Fibroblast of upper back skin (primary cell): ENCODE data around the gene SPTBN4.
"Not testable (repeated sequence)": the region's sequence is repeated elsewhere in the genome, so short reads cannot be mapped to it uniquely, and the experiment has no call there.

Source experiments
- DNase-seq: peaks from one replicate; pipeline ENCODE4 v3.0.0-alpha.2; 2013

The SPTBN4 gene

DNA sequence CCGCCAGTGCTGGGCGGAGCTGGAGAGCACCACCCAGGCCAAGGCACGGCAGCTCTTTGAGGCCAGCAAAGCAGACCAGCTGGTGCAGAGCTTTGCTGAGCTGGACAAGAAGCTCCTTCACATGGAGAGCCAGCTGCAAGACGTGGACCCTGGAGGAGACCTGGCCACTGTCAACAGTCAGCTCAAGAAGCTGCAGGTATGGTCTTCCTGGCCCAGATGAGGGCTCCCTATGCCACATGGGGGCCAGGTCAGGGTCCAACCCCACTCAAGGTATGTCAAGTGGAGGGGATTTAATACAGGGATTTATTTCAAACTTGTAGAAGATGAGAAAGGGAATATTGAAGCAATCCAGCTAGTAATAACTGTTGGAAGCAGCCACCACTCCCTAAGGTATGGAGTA, 67.3 kb downstream of the SPTBN4 start:
- DNase-seq = no peak

GRCh38 chr19:40539070-40539469, 72.3 kb downstream of the SPTBN4 start:
- DNase-seq = no peak

- DNase-seq = peak; percentile 62
Observed at GRCh38 chr19:40542202-40542859, 75.5 kb downstream of the SPTBN4 start.

DNA sequence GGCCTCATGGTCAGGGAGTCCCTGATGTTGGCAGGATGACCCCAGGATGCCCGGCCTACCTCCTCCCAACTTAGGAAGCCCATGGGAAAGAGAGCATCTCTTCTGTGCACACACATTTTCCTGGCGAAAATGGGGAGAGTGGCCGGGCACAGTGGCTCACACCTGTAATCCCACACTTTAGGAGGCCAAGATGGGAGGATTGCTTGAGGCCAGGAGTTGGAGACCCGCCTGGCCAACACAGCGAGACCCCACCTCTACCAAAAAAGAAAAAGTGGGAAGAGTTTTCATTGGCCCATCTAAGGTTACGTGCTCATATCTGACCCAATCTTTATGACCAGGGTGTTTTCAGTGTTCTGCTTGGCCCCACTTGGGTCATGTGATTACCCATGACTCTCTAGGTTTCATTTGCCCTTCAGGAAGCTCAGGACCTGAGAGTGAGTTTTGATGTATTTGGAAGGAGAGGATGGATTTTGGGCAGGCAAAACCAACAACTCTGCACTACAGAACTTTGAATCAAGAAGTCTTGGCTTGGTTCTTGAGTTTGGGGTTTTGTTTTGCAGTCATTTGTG, 76.3 kb downstream of the SPTBN4 start:
- no peak for DNase-seq

DNA sequence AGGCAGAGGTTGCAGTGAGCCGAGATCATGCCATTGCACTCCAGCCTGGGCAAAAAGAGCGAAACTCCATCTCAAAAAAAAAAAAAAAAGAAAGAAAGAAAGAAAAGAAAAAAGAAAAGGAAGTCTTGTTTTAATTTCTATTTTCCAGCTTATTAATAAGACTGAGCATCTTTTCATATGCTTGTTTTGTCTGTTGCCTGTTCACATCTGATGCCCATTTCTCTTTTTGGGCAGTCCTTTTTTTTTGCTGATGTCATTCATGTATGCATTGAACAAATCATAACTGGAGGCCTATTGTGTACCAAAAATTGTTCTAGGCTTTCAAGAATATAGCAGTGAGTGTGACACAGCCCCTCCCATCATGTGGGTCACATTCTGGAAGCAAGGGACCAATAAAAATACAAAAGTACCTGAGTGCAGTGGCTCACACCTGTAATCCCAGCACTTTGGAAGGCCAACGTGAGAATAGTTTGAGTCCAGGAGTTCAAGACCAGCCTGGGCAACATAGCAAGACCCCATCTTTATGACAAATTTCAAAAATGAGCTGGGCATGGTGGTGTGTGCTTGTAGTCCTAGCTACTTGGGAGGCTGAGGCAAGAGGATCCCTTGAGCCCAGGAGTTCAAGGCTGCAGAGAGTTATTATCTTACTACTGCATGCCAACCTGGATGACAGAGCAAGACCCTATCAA, 79.5 kb downstream of the SPTBN4 start:
- not testable (repeated sequence) for DNase-seq

GRCh38 chr19:40547190-40547589, 80.4 kb downstream of the SPTBN4 start:
- DNase-seq = not testable (repeated sequence)

GRCh38 chr19:40547836-40548235, 81.0 kb downstream of the SPTBN4 start:
- DNase-seq = no peak

GRCh38 chr19:40549007-40549708, 82.4 kb downstream of the SPTBN4 start:
- peak; percentile 38 for DNase-seq

- DNase-seq = no peak
Observed at GRCh38 chr19:40550951-40551350, 84.2 kb downstream of the SPTBN4 start.

GRCh38 chr19:40552848-40553247, 86.0 kb downstream of the SPTBN4 start:
- no peak for DNase-seq

- DNase-seq = no peak
Observed at GRCh38 chr19:40553885-40554857, 87.4 kb downstream of the SPTBN4 start.

DNA sequence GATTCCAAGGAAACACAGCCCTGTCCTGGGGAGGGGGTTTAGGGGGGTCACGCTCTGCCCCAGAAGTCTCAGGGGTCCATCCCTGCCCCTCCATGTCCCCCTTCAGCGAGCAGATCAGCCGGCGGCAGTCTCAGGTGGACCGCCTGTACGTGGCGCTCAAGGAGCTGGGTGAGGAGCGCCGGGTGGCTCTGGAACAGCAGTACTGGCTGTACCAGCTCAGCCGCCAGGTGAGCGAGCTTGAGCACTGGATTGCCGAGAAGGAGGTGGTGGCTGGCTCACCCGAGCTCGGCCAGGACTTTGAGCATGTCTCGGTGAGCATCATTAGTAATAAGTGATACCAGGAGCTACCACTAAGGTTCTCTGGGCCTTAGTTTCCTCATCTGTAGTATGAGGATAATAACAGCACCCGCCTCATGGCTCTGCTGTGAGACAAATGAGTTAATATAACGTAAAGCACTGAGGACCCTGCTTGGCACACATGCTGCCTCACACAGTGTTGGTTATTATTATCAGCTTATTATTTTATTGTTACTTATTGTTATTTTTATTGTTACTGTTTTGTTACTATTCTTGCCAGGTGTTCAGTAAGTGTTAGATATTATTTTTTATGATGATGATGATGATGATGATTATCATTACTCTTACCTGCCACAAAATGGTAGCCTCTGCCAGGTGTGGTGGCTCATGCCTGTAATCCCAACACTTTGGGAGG, 89.3 kb downstream of the SPTBN4 start:
- DNase-seq = no peak

DNA sequence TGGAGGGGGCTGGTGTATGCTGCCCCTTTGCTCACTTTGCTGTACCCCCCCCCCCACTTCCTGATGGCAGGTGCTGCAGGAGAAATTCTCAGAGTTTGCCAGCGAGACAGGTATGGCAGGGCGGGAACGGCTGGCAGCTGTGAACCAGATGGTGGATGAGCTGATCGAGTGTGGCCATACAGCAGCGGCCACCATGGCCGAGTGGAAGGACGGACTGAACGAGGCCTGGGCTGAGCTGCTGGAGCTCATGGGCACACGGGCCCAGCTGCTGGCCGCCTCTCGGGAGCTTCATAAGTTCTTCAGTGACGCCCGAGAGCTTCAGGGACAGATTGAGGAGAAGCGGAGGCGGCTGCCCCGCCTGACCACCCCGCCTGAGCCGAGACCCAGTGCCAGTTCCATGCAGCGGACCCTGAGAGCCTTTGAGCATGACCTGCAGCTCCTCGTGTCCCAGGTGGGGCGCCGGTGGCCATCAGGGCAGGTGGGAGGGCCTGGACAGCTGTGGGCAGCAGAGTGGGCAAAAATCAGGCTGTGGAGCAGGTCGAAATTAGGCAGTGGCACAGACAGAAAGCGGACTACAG, 90.2 kb downstream of the SPTBN4 start:
- no peak for DNase-seq

DNA sequence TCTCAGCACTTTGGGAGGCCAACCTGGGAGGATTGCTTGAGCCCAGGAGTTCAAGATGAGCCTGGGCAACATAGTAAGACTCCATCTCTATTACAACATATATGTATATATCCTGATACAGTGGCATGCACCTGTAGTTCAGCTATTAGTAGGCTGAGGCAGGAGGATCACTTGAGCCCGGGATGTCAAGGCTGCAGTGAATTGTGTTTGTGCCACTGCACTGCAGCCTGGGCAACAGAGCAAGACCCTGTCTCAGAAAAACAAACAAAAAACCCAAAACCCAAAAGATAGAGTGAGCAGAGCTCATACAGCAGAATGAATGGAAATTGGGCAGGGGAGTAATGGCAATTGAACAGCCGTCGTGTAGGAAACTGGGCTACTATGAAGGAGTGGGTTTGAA, 92.6 kb downstream of the SPTBN4 start:
- no peak for DNase-seq

- DNase-seq = no peak
Observed at GRCh38 chr19:40560092-40560507, 93.3 kb downstream of the SPTBN4 start.

DNA sequence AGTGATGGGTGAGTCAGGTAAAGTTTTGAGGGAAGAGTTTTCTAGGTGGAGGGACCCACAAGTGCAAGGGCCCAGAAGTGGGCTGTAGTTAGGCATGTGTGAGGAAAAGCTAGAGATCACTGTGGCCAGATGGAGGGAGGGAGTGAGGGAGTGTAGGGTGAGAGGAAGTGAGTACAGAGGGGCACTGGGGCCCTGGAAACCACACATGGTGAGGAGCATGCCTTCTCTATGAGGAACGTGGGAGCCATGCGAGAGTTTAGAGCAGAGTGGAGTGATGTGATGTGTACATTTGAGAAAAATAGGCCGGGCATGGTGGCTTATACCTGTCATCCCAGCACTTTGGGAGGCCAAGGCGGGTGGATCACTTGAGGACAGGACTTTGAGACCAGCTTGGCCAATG, 95.1 kb downstream of the SPTBN4 start:
- DNase-seq = no peak

DNA sequence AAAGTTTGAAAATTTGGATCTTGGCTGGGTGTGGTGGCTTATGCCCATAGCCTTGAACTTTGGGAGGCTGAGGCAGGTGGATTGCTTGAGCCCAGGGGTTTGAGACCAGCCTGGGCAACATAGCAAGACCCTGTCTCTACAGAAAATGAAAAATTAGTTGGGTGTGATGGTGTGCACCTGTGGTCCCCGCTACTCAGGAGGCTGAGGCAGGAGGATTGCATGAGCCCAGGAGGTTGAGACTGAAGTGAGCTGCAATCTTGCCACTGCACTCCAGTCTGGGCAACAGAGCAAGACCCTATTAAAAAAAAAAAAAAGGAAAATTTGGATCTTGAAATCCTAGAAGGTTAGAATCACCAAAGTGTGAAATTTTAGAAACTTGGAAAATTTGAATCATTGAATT, 97.7 kb downstream of the SPTBN4 start:
- not testable (repeated sequence) for DNase-seq

GRCh38 chr19:40565355-40565754, 98.6 kb downstream of the SPTBN4 start:
- DNase-seq = no peak

- DNase-seq = no peak
Observed at GRCh38 chr19:40565910-40566495, 99.2 kb downstream of the SPTBN4 start.

DNA sequence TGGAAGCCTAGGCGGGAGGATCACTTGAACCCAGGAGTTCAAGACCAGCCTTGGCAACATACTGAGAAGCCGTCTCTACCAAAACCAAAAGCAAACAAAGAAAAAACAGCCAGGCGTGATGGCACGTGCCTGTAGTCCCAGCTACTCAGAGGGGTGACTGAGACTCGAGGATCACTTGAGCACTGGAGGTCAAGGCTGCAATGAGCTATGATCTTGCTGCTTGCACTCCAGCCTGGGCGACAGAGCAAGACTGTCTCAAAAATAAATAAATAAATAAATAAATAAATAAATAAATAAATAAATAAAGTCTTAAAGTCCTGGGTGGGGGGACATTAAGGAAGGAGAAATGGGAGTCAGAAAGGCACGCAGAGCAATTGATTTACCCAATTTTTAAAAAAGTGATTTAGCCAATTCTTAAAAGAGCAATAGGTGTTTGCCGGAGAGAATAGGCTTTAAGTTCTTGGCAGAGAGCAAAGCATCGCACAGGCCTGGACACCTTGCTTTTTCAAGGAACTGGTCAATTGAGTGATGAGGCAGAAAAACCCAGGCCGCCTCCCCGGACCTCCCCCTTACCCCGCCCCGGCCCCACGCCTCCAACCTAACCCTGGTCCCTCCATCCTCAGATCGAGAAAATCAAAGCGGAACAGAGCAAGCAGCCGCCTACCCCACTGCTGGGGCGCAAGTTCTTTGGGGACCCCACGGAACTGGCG, 100.4 kb downstream of the SPTBN4 start:
- DNase-seq = no peak
